Peyer's patch (tissue), 4 donors: ENCODE results near the gene POMT2.

Experiments
- CTCF ChIP-seq, 6 experiments: fragments of 450-650 bp in 4 of 6; fragments of 200-600 bp in 2 of 6; sonication (generic) in 1 of 6; IDR thresholded peaks; one replicate each; pipeline ENCODE4 v1.5.1; 2017 to 2019; ENCODE audit warnings: antibody characterized with exemption in 6 of 6, mild to moderate bottlenecking in 3 of 6, moderate library complexity in 1 of 6
- POLR2A ChIP-seq, 2 donors: fragments of 450-650 bp; IDR thresholded peaks; one replicate each; pipeline ENCODE4 v1.5.1; 2017; ENCODE audit warnings: antibody characterized with exemption in 2 of 2, mild to moderate bottlenecking in 2 of 2, moderate library complexity in 2 of 2

- TF ChIP-seq CTCF (IDR thresholded peaks at IDR 0.05) (no peak), POLR2A (IDR thresholded peaks at IDR 0.05) (no peak)
Observed at GRCh38 chr14:77342726-77343397, 22.2 kb upstream of the POMT2 start.
